Stimulated activated naive CD8-positive, alpha-beta T cell treated with anti-CD3 and anti-CD28 coated beads, Interleukin-15, Interleukin-2, amounts not matched to agents 100 ng/mL and 50 ng/mL, for 24 hours (primary cell): ENCODE results near the gene NSG1.

Experiments used
- H3K27ac Mint-ChIP-seq: one replicate; pipeline ENCODE4 v1.8.0; 2021; ENCODE audit warnings: mild to moderate bottlenecking, mixed read lengths
- H3K27me3 Mint-ChIP-seq: one replicate; pipeline ENCODE4 v1.8.0; 2021; ENCODE audit warnings: mixed read lengths
- H3K36me3 Mint-ChIP-seq: one replicate; pipeline ENCODE4 v1.8.0; 2021; ENCODE audit warnings: low read depth, mixed read lengths
- H3K4me1 Mint-ChIP-seq: one replicate; pipeline ENCODE4 v1.8.0; 2021; ENCODE audit warnings: low read depth, mixed read lengths
- H3K4me3 Mint-ChIP-seq: one replicate; pipeline ENCODE4 v1.8.0; 2021; ENCODE audit warnings: mild to moderate bottlenecking, mixed read lengths
- H3K9me3 Mint-ChIP-seq: one replicate; pipeline ENCODE4 v1.8.0; 2021; ENCODE audit warnings: mixed read lengths

NSG1 gene

DNA sequence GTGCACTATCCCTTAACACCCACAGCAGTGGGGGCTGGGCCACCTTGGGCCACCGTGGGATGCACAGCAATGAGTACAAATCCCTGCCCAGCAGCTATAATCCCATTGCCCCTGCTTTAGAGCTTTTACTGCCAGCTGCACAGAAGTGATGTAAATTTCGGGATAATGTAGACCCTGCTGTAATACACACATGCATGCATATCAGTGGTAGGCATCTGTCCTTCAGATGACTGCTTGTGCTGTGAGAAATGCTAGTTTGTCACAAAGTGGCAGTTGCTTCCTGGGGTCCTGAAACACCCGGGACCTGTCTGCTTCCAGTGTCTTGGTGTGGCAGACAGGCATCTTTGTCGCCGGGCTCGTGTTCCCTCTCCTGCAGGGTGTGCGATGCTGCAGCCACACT lies 14.1 kb downstream of the NSG1 start:
- H3K4me3 Mint-ChIP-seq, result no peak overlapping the region

DNA sequence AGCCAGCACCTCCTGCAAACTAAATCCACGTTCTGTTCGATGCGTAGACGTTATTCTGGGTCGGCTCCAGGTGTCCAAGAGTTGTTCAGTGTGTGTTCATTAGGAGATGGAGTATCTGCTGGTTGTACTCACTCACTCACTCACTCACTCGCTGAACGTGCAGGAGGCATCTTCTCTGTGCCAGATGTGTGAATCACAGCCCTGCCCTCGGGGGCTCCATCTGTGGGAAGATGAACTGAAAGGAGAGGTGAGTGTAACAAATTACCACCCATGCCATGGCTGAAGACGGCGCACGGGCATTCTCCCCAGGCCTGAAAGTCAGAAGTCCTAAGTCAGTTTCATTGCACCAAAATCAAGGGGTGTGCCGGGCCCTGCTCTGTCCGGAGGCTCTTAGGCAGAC lies 16.1 kb downstream of the NSG1 start:
- no peak overlapping the region for H3K27ac Mint-ChIP-seq
- no peak overlapping the region for H3K4me3 Mint-ChIP-seq
- no peaks in the 10 kb centered on the region for H3K4me1 Mint-ChIP-seq
- no peaks in the 10 kb centered on the region for H3K27me3 Mint-ChIP-seq
- no peaks in the 10 kb centered on the region for H3K36me3 Mint-ChIP-seq
- no peaks in the 10 kb centered on the region for H3K9me3 Mint-ChIP-seq

More for the DNA sequence above, 14.1 kb downstream of the NSG1 start:
- Mint-ChIP-seq H3K27ac (no peak overlapping the region), H3K27me3 (no peaks in the 10 kb centered on the region), H3K4me1 (no peaks in the 10 kb centered on the region), H3K9me3 (no peaks in the 10 kb centered on the region), H3K36me3 (no peaks in the 10 kb centered on the region)

DNA sequence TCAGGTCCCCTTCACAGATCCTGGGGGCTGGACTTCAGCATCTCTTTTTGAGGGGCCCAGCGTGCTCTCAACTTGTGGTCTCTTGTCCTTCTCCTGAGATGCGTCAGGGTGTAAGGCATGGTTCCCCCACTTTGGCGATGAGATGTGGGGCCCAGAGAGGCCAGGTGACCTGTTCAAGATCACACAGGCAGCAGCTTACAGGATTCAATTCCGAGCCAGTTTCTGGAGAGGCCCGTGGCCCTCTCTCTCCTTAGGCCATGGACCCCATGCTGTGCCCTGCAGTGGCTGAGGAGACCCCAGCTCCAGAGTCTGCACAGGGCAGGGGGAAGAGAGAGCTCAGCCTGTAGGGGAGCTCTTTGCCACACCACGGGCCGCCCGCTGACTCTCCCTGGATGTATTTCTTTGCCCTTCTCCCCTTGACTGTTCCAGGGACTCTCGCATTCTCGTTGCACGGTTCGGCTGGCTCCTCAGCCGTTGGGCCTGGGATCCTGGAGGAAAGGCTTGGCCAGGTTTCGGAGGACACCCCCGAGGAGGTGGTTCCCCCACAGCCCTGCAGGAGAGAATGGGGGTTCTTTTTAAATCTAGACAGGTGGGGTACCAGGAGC lies 18.6 kb downstream of the NSG1 start:
- H3K4me1 Mint-ChIP-seq, result no peaks in the 10 kb centered on the region
- no peaks in the 10 kb centered on the region for H3K36me3 Mint-ChIP-seq
- no peaks in the 10 kb centered on the region for H3K9me3 Mint-ChIP-seq
- no peaks in the 10 kb centered on the region for H3K27me3 Mint-ChIP-seq
- no peak overlapping the region for H3K4me3 Mint-ChIP-seq
- H3K27ac Mint-ChIP-seq, result no peak overlapping the region

DNA sequence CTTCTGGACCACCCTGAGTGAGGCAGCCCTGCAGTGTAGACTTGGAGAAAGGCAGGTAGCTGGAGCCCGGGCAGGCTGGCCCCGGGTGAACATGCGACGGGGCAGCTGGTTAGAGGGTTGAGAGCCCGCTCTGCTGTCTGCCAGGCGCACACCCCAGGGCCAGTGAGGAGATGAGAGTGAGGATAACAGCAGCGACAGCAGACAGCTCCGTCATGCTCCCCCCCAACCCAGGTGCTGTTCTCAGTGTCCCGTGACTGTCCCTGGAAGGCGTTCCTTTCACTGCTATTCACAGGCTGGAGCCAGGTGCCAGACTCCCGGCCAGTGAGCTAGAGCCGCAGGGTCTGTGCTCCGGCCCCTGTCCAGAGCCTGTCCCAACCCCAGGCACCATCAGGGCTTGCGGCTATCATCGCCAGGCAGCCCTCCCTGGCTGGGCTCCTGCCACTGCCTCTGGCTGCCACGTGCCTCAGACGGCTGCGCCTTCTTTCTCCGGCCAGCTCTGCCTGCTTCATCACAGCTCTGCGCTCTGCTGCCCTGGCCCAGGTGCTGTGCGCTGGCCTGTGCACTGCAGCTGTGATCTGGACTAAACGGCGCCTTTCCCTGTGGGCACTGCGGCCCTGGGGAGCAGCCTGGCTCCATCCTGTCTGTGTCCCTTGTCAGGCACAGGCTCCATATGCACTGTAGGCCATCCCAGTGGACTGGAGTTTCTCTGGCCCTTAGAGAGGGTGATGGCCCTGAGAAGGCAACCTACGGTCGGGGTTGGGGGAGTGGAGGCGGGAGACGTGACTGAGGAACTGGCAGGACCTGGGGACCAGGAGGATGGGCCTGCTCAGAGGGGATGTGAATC lies 19.8 kb downstream of the NSG1 start:
- Mint-ChIP-seq H3K4me1 (no peaks in the 10 kb centered on the region), H3K4me3 (no peak overlapping the region), H3K36me3 (no peaks in the 10 kb centered on the region), H3K9me3 (no peaks in the 10 kb centered on the region), H3K27me3 (no peaks in the 10 kb centered on the region), H3K27ac (no peak overlapping the region)

DNA sequence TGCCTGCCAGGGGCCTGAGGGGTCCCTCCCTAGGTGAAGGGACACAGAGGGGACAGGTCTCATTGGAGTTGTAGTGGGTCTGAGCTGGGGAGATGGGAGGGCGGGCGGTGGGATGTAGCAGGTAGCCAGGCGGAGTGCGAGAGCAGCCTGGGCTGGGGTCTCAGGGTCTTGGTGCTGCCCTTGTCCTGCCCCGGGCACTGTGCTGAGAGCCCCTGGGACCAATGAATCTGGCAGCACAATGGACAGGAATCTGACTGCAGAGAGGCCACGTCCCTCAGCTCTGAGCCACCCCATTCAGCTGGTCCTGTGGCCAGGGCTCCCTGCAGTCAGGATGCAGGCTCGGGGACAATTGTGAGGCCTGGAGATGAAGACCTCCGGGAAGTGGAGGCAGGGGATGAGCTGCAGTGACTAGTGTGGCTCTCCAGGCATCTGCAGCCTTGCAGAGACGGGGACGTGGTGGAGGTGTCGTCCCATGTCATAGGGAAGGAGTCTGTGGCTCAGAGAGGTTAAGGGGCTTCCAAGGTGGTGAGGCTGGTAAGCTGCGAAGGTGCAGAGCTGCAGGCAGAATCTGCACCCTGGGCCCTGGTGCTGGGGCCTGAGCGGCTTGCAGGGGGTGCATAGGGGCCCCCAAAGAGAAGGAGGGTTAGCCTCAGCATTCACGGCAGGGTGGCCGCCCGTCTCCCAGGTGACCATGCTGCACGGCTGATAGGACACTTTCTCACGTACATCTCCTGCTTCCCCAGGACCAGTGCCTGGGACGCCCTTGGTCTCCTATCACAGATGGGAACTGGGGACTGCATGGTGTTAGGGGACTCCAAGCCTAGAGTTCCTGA lies 20.6 kb downstream of the NSG1 start:
- Mint-ChIP-seq H3K27me3 (no peaks in the 10 kb centered on the region), H3K36me3 (no peaks in the 10 kb centered on the region), H3K4me3 (no peak overlapping the region), H3K4me1 (no peaks in the 10 kb centered on the region), H3K27ac (no peak overlapping the region), H3K9me3 (no peaks in the 10 kb centered on the region)

DNA sequence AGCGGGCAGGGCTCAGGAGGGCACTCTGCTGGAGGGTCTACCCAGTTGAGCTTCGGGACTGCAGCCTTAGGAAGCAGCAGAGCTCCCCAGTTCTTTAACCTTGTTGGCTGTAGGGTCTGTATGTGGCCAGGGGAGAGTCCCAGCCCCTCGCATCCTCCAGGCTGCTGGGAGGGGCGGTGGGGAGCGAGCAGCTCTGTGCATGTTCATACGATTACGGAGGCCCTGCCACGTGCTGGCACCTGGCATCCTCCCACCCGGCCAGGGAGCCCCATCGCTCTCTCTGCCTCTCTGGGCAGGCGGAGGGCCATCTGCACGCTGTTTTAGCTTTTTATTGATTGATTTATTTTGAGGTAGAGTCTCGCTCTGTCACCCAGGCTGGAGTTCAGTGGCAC lies 21.2 kb downstream of the NSG1 start:
- H3K4me3 Mint-ChIP-seq, result no peak overlapping the region
- H3K27ac Mint-ChIP-seq, result no peak overlapping the region
- H3K4me1 Mint-ChIP-seq, result no peaks in the 10 kb centered on the region
- no peaks in the 10 kb centered on the region for H3K36me3 Mint-ChIP-seq
- no peaks in the 10 kb centered on the region for H3K9me3 Mint-ChIP-seq
- no peaks in the 10 kb centered on the region for H3K27me3 Mint-ChIP-seq

DNA sequence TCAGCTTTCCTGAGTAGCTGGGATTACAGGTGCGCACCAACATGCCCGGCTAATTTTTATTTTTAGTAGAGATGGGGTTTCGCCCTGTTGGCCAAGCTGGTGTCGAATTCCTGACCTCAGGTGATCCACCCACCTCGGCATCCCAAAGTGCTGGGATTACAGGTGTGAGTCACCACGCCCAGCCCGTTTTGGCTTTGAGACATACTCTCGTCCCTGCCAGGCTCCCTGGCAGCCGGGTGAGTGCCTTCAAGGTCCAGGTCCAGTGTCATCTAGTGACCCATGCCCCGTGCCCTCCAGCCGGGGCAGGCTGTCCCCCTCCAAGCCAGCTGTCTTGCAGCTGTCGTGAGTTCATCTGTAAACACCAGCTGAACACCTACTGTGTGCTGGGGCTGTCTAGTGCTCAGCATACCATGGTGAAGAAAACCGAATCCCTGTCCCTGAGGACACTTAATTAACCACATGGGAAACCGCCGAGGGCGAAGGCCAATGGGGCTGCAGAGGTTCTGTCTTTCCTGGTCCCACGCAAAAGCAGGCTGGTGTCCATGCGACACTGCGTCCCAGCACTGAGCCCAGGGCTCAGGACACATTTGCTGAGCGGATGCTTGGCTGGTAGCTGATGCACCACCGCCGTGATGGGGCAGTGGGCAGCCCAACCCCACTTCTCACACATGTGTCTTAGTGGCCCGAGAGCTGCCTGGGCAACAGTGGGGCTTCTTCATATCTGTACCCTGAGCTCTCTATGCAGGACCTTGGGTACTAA lies 21.9 kb downstream of the NSG1 start:
- Mint-ChIP-seq H3K27me3 (no peaks in the 10 kb centered on the region), H3K27ac (no peak overlapping the region), H3K4me3 (no peak overlapping the region)

DNA sequence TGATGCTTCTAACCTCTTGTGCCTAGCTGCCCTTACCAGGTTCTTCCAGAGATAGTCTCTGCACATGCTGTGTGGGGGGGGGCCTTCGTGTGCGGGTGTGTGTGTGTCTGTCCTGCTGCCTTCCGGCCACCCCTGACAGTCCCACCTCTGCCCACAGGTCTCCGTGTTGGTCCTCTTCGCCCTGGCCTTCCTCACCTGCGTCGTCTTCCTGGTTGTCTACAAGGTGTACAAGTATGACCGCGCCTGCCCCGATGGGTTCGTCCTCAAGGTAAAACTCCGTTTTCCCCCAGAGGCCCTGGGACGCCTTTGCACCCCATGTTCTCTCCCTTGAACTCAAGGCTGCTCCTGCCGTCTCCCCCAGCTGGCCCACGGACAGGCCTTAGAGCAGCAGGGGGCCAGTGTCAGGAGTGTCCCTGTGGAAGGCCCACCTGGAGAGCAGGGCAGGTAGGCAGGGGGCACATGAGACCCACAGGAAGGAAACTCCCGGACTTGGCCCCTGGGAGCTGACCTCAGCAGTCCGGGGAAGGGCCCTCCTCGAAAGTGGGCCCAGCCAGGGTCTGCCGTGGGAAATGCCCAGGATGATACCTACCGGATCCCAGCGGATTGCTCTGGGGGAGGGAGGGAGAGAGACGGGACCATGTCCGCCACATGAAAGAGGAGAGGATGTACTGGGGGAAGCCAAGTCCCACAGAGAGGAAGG lies 22.7 kb downstream of the NSG1 start:
- Mint-ChIP-seq H3K27ac (no peak overlapping the region), H3K27me3 (no peaks in the 10 kb centered on the region), H3K36me3 (no peaks in the 10 kb centered on the region), H3K4me1 (no peaks in the 10 kb centered on the region), H3K4me3 (no peak overlapping the region), H3K9me3 (no peaks in the 10 kb centered on the region)

More for the DNA sequence above, 21.9 kb downstream of the NSG1 start:
- no peaks in the 10 kb centered on the region for H3K9me3 Mint-ChIP-seq
- no peaks in the 10 kb centered on the region for H3K36me3 Mint-ChIP-seq
- H3K4me1 Mint-ChIP-seq, result no peaks in the 10 kb centered on the region

DNA sequence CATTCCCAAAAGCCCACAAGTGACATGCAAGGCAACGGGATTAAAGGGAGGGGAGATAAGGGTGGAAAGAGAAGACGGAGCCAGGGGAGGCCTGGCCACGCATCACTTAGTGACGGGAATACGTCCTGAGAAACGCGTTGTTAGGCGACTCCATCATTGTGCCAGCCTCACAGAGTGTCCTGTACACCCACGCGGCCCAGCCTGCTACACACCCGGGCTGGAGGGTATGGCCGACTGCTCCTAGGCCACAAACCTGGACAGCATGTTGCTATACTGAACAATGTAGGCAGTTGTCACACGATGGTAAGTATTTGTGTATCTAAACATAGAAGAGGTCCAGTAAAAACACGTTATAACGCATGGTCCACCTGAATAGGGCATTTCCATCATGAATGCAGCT lies 23.4 kb downstream of the NSG1 start:
- H3K4me3 Mint-ChIP-seq, result no peak overlapping the region
- no peak overlapping the region for H3K27ac Mint-ChIP-seq
- H3K27me3 Mint-ChIP-seq, result no peaks in the 10 kb centered on the region

DNA sequence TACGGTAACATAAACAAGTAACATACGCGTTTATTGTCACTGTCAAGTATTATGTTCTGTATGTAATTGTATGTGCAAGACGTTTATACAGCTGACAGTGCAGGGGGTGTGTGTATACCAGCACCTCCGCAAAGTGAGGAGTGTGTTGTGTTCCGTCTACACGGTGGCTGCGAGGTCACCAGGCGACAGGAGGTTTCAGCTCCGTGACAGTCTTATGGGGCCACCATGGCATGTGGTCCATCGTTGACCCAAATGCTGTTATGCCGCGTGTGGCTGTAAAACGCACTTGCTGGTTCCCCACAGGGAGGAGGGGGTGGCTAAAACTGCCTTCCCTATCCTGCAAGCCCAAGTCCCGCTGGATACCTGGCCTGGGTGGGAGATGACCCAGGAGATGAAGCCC lies 25.0 kb downstream of the NSG1 start:
- H3K27me3 Mint-ChIP-seq, result no peaks in the 10 kb centered on the region
- H3K27ac Mint-ChIP-seq, result no peak overlapping the region
- no peaks in the 10 kb centered on the region for H3K36me3 Mint-ChIP-seq
- H3K4me1 Mint-ChIP-seq, result no peaks in the 10 kb centered on the region
- H3K4me3 Mint-ChIP-seq, result no peak overlapping the region
- no peaks in the 10 kb centered on the region for H3K9me3 Mint-ChIP-seq

More for the DNA sequence above, 23.4 kb downstream of the NSG1 start:
- Mint-ChIP-seq H3K36me3 (no peaks in the 10 kb centered on the region), H3K4me1 (no peaks in the 10 kb centered on the region), H3K9me3 (no peaks in the 10 kb centered on the region)

DNA sequence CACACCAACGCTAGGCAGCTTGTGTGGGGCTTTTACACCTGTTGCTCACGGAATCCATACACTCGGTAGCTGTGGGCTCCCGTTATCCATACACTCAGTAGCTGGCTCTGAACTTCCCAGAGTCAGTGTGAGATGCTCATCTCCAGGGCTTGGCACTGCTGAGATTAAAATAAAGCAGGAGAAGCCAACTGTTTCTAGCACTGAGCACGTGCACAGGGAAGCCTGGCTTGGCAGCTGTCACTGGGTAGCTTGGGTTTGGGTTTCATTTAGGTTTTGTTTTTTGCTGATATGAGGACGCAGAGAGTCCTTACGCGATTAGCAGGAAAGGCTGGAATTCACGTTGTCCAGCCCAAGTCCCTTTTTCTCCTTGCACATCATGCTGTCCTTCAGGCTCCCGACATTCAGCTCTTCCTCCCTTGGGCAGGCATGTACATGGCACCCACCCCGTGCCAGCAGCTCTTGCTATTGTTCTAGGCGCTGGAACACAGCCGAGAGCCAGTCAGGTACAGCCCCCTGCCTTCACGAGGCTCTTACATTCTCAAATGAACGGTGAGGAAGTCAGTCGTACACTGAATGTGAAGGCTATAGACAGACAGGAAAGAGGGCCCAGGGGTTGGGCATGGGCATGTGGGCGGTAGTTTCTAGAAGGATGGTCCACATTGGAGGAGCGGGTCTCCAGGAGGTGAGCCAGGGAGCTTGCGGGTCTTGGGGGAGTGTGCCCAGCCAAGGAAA lies 25.9 kb downstream of the NSG1 start:
- H3K4me1 Mint-ChIP-seq, result peaks cover 4% of the 10 kb centered on the region
- no peaks in the 10 kb centered on the region for H3K27me3 Mint-ChIP-seq
- H3K9me3 Mint-ChIP-seq, result no peaks in the 10 kb centered on the region
- no peak overlapping the region for H3K4me3 Mint-ChIP-seq
- H3K36me3 Mint-ChIP-seq, result peaks cover 4% of the 10 kb centered on the region
- no peak overlapping the region for H3K27ac Mint-ChIP-seq

DNA sequence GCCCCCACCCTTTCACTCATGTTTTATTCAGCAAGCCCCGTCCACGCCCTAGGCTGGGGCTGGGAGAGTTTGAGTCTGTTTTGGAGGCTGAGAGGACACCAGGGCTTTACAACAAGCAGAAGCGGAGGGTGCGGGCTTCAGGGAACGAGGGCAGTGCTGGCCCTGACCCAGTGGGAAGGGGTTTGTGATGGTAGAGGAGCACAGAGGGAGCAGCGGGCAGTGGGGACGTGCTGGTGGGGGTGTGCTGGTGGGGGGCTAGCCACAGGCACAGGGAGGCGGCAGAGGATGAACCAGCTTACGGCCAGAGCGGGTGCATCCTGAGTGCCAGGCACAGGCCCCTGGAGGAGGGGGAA lies 26.4 kb downstream of the NSG1 start:
- H3K27ac Mint-ChIP-seq, result no peak overlapping the region
- peaks cover 10% of the 10 kb centered on the region for H3K4me1 Mint-ChIP-seq
- peaks cover 9% of the 10 kb centered on the region for H3K36me3 Mint-ChIP-seq
- no peak overlapping the region for H3K4me3 Mint-ChIP-seq
- no peaks in the 10 kb centered on the region for H3K27me3 Mint-ChIP-seq
- no peaks in the 10 kb centered on the region for H3K9me3 Mint-ChIP-seq

DNA sequence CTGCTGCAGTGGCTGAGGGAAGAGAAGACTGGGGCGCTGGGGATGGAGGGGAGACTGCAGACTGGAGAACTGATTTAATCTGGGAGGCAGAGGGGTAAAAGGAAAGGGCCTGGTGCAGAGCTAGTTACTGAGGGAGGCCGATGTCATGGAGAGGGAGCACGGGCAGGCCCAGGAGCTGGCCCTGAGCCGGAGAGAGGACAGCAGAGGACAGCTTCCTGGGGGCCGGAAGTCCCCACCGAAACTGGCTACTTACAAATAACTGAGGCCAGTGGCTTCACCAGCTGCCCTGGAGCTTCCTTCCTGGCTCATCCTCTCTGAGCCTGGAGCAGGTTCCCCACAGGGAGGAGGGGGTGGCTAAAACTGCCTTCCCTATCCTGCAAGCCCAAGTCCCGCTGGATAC lies 26.9 kb downstream of the NSG1 start:
- Mint-ChIP-seq H3K4me1 (peaks cover 14% of the 10 kb centered on the region), H3K27ac (no peak overlapping the region), H3K9me3 (no peaks in the 10 kb centered on the region), H3K36me3 (peaks cover 14% of the 10 kb centered on the region), H3K4me3 (no peak overlapping the region), H3K27me3 (no peaks in the 10 kb centered on the region)
